Activated CD8-positive, alpha-beta memory T cell treated with anti-CD3 and anti-CD28 coated beads, Interleukin-2, amount 50 U/mL, for 24 hours (primary cell): ENCODE measurements around the gene ACKR2.

Experiments
- DNase-seq: peaks from one replicate; pipeline ENCODE4 v3.0.0-alpha.2; 2020; ENCODE audit errors: extremely low read depth

The ACKR2 gene

GRCh38 chr3:42887084-42887483, 77.8 kb downstream of the ACKR2 start:
- DNase-seq, result no peak

DNA sequence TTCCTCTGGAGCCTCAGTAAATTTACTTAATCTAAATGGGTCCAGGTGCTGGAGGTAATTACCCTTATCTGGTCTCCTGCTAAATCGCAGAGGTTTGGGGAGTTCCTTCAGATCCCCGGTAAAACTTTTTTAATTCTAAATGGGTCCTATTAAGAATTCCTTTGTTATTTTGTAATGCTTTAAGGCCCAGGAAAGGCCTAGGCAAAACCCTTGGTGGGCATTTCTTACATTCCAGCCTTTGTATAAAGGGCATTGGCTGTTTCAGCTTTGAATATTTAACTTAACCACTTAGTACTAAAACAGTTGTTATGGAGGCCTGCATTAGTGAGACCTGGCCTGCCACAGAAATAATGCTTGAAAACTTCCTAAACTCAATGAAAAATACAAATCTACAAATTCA, 81.8 kb downstream of the ACKR2 start:
- no peak for DNase-seq

- no peak for DNase-seq
Observed at GRCh38 chr3:42892169-42892568, 82.9 kb downstream of the ACKR2 start.

- no peak for DNase-seq
Observed at GRCh38 chr3:42892807-42893206, 83.6 kb downstream of the ACKR2 start.

DNA sequence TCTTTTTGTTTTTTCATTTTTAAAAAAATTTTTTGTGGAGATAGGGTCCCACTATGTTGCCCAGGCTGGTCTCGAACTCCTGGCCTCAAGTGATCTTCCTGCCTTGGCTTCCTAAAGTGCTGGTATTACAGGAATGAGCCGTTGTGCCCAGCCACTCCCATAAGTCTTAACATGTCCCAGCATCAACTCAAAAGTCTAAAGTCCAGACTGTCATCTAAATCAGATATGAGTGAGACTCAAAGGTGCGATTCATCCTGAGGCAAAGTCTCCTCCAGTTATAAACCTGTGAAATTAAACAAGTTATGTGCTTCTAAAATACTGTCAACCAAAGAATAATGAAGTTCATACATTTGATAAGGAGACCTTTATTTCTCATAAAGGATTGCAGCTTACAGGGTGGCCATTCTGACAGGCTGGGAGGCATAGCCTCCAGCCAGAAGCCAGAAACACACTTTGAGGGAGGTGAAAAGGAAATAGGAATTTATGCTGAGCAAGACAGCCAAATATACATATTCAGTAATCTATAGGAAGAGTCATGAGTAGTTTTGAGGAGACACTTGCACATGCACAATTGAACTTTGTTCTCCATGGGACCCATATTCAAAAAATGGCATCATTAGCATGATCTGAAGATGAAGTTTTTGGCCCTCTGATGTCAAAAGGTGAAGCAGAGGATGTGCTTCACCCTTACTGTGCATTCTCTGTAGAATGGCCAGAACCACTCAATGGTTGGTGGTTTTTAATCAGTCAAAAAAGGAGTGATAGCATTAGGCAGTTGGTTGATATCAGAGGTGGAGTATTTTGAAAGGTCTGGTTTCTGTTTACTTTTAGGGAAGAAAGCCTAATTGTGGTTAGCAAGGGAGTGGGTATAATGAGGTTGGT, 85.7 kb downstream of the ACKR2 start:
- no peak for DNase-seq

- DNase-seq, result no peak
Observed at GRCh38 chr3:42895580-42895868, 86.3 kb downstream of the ACKR2 start.

DNA sequence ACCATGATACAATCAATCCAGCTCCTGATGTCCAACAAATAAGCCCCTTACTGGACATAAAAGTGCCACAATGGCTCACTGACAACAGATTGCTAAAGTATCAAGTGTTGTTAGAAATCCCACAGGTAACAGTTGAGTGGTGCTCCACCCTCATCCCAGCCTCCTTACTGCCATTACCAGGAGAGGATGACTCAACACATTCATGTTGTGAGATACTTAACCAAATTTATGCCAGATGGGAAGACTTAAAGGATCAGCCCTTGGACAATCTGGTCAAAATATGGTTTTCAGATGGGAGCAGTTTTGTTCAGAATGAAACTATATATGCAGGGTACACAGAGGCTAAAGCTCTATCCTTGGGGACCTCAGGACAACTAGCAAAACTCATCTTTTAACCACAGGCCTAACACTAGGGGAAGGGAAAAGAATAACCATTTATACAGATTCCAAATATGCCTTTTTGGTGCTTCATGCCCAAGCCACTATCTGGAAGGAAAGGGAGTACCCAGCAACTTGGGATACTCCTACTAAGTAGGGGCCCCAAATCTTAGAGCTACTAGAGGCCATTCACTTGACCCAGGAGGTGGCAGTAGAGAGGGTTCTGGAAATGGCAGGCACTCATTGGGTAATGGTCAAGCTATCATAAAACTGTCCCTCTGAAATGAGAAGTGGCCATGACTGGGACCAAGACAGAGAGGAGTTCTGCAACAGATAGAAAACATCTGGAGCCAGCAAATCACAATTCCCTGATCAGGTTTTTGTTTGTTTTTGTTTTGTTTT, 89.8 kb downstream of the ACKR2 start:
- no peak for DNase-seq

DNA sequence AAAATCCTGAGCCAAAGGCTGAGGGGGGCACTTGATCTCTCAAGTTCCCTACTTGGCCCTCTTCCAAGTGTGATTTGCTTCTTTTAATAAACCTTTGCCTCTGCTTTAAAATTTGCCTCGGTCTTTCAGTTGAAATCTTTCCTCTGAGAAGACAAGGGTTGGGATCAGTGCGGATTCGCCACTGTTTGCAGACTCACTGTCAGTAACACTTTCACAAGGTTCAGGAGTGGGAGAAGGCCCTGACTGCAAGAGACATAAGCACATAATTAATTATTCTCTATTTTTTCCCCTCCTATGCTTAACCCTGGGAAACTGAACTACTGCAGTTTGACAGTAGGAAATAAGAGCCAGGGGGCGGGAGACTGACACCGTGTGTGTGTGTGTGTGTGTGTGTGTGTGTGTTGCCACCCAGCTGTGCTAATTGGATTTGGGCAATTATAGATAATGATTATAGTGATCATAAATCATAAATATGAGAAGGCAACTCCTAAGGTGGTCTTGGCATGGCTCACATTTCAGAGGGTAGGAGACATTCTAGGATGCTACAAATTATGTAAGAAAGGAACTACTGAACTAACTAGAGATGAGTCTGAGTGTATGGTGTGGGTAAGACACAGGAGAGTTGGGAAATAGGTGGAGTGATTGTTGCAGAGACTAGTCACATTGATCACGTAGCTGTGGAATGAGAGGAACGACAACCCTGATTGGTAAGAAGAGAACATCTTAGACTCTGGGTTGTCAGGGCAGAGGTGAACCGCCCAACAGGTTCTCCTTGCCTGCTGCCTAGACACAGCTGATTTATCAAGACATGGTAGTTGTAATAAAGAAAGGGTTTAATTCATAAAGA, 91.2 kb downstream of the ACKR2 start:
- no peak for DNase-seq

DNA sequence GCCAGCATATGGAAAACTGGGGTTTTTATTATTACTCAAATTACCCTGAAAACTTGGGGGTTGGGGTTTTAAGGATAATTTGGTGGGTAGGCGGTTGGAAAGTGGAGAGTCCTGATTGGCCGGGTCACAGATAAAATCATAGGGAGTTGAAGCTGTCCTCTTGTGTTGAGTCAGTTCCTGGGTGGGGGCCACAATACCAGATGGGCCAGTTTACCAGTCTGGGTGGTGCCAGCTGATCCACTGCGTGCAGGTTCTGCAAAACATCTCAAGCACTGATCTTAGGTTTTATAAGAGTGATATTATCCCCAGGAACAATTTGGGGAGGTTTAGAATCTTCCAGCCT, 91.8 kb downstream of the ACKR2 start:
- DNase-seq, result no peak

- no peak for DNase-seq
Observed at GRCh38 chr3:42902257-42902656, 93.0 kb downstream of the ACKR2 start.

DNA sequence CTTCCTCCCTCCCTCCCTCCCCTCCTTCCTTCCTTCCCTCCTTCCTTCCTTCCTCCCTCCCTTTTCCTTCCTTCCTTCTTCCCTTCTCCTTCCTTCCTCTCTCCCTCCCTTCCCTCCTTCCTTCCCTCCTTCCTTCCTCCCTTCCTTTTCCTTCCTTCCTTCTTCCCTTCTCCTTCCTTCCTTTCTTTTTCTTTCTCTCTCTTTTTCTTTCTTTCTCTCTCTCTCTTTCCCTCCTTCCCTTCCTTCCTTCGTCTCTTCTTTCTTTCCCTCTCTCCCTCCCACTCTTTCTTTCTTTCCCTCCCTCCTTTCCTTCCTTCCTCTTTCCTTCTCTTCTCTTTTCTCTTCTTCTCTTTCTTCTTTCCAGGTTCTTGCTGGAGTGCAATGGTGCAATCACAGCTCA, 94.8 kb downstream of the ACKR2 start:
- DNase-seq, result no peak

DNA sequence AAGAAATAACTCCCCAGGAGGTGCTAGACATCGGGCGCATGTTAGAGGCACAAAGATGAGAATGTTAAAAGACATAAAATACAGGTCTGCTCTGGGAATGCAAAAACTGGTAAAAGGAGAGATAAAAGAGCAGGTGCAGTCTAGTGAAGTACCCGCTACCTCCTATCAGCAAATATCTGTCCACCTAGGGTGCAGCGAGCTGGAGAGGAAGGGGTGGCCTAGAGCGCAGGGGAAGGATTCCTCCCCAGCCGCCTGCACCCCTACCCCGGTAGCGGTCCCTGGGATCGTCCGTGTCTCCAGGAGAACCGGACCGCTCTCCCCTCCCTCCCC, 96.5 kb downstream of the ACKR2 start:
- no peak for DNase-seq

DNA sequence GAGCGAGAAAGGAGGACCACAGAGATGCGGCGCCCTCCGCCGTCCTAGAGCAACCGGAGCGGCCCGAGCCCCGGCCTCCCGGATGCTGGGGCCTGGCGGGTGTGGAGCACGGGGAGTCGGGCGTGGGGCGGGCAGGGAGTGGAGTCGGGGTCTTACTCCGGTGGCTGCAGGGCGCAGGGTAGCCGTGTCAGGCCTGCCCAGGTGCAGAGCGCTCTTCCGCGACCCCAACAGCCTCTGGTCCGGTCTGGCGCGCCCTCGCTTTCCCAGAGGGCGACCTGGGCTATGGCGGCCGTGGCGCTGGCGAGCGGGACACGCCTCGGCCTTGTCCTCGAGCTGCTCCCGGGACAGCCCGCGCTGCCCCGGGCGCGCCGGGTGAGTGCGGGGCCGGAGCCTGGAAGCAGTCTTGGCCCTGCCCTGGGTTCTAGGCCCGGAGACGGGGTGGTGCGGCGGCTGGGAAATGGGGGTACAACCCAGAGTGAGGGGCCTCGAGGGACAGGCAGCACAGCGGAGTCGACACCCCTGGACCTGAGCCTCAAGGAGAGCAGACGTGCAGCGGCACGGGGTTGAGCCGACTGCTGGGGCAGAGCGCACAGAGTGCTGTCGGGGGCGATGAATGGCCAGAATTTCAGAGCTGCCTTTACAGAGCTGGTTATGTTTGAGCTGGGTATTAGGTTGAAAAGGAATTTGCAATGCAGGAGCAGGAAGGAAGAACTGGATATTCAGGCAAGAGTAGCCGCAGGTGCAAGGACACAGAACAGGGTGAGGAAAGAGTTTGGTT, 97.0 kb downstream of the ACKR2 start, which contains the start of gene ZNF662:
ZNF662 (plus strand) TSS at position 73 of the 778 bp plus-strand sequence. CDS start 1,973 bp downstream, outside the sequence.
- DNase-seq, result no peak

DNA sequence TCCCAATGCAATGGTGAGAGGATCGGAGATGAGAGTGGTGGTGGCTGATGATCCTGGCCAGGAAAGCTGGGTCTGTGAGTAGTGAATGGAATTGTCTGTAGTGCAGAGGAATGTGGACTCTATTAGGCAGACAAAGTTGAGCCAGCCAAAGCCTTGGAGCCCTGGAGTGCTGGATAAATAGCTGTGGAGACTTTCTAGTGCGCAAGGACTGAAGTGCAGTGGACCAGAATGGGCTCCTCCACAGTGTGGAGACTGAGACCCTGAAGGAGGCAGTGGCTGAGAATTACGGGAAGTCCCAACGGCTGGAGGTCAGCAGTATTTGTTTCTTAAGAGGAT, 97.6 kb downstream of the ACKR2 start:
- DNase-seq, result no peak

- no peak for DNase-seq
Observed at GRCh38 chr3:42908675-42909074, 99.4 kb downstream of the ACKR2 start.

GRCh38 chr3:42911551-42911950, 102.3 kb downstream of the ACKR2 start:
- DNase-seq, result no peak

- DNase-seq, result no peak
Observed at GRCh38 chr3:42914771-42915515, 105.7 kb downstream of the ACKR2 start.
